Left kidney (tissue), 8 donors: ENCODE measurements around the gene SHANK3. TPM values are rescaled to one million over a fixed set of nuclear protein-coding genes. Genes with fewer than 3 reads are reported as not detected.
A peak's percentile ranks its signal among the peaks of the same experiment; 100 is the strongest.
"Not testable (repeated sequence)": the region's sequence is repeated elsewhere in the genome, so short reads cannot be mapped to it uniquely, and the experiment has no call there.

Experiments
- DNase-seq: peaks from one replicate; pipeline ENCODE4 v3.0.0-alpha.2; 2013
- long read RNA-seq, 8 donors: transcript quantifications; one replicate each; lab custom pipeline, GENCODE V29; 2026
- polyA plus RNA-seq: library from polyadenylated mRNA; unstranded; fragments of 120-200 nt; gene quantifications from one replicate; pipeline ENCODE4 v1.2.1, GENCODE V29; 2013; ENCODE audit not compliant: insufficient read length

The SHANK3 gene
- polyA plus RNA-seq, result 13.6 TPM
- long read RNA-seq, donor 1, partial matches to known transcripts, result 14 of 14 reads
- long read RNA-seq, donor 1, other reads (novel, unspliced or antisense), result 0 of 14 reads
- long read RNA-seq, donor 2, result 0 reads
- long read RNA-seq, donor 3, result 0 reads
- long read RNA-seq, donor 4, result 0 reads
- long read RNA-seq, donor 5, partial matches to known transcripts, result 5 of 5 reads
- long read RNA-seq, donor 5, other reads (novel, unspliced or antisense), result 0 of 5 reads
- long read RNA-seq, donor 6, partial matches to known transcripts, result 32 of 32 reads
- long read RNA-seq, donor 6, other reads (novel, unspliced or antisense), result 0 of 32 reads
- long read RNA-seq, donor 7, result 0 reads
- long read RNA-seq, donor 8, result 0 reads

- DNase-seq, result no peak
These were observed at the start of gene SHANK3 for GRCh38 chr22:50672471-50673230. TSS of gene SHANK3 (plus strand) at chr22:50672823.

GRCh38 chr22:50624347-50625130 is 48.1 kb upstream of the SHANK3 start:
- DNase-seq, result no peak

GRCh38 chr22:50625131-50625567 is 47.5 kb upstream of the SHANK3 start:
- DNase-seq, result no peak

DNA sequence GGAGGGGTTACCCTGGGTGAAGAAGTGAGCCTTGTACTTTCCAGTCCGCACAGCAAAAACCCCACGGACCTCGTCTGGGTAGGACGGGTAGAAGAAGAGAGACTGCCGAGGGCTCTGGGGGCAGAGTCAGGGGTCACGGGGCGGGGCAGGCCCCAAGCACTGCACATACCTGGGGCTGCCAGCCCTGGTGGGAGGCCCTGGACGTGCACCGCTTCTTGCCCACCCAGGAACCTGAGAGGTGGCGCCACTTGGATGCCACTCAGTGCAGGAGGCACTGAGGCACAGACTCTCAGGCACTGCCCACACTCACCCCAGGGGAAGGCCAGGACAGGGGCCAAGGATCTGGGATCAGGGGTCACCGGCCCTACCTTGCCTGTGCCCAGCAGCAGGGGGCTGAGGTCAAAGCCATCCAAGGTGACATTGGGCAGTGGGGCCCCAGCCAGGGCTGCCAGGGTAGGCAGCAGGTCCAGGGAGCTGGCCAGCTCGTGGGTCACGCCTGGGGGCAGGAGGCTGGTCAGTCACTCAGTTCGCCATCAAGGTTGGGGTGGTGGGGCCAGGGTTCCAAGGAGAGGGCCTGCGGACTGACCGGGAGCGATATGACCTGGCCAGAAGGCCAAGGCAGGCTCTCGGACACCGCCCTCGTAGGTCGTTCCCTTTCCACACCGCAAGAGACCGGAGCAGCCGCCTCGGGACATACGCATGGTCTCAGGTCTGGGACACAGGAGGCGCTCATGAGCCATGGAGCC is 46.9 kb upstream of the SHANK3 start:
- no peak for DNase-seq

GRCh38 chr22:50626314-50626849 is 46.2 kb upstream of the SHANK3 start:
- no peak for DNase-seq

DNA sequence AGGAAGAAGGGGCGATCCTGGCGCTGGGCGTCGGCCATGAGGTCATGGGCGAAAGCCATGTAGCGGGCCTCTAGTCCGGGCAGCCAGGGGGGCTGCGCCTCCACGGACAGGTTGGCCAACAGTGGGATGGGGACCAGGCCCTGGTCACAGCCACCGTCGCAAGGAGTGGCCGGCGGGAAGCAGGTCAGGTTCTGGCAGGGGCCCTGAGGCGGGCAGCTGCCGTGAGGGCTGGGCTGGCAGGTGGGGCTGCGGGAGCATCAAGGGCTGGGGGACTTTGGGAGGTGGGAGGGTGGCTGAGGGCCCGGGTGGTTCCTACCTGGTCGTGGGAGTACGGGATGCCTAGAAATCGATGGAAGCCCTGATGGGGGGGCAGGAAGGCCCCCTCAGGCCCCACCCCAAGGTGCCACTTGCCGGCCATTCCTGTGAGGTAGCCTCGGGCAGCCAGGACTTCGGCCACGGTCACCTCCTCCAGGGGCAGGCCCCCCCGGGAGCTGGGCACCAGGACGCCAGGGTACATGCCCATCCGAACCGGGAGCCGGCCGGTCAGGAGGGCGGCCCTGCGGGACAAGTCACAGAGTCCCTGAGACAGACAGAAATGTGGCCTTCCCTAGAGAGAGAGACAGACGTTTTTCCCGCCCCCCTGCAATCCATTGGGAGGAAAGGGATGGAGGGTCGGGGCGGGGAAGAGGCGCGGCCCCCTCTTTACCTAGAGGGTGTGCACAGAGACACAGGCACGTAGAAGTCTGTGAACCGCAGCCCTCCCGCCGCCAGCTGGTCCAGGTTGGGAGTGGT is 45.6 kb upstream of the SHANK3 start:
- DNase-seq, result no peak

DNA sequence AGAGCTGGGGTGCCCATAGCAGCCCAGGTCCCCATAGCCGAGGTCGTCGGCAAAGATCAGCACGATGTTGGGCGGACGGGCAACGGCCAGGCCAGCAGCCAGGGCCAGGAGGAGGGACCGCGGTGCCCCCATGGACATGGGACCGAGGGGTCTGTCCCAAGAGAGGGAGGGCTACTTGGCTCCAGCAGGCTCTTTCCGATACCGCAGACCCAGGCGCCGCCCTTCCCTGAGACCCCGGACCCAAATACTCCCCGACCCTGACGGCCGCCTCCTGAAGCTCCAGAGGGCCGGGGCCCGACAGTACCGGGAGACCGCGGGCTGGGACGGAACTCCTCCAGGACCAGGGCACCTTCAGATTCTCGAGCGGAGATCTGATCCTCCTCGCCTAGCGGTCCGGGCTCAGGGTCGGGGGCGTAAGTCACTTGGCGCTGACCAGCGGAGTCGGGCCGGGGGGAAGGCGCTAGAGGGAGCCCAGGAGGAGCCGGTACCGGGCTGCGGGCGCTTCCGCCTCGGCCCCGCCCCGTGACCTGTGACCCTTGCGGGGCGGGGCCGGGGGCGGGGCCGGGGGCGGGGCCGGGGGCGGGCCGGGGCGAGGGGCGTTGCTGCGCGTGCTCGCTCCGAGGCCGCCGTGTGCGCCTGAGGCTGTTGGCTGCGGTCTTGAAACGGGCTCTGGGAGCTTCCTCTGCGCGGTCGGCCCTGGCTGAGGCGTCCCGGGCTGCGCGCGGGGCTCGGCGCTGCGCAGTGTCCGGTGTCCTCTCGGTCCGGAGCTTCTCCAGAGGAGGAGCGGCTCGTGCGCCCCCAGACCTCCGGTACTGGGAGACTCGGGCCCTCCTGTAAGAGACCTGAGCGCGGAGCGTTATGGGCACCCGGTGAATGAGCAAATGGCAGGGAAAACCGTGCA is 44.7 kb upstream of the SHANK3 start, which contains the start of gene ARSA:
TSS of gene ARSA (minus strand) at position 511 of the 901 bp plus-strand sequence. CDS start at position 138, 373 bp downstream.
- peak; percentile 76 for DNase-seq

GRCh38 chr22:50628543-50629134 is 44.0 kb upstream of the SHANK3 start:
- DNase-seq, result no peak

GRCh38 chr22:50630376-50630775 is 42.2 kb upstream of the SHANK3 start:
- no peak for DNase-seq

GRCh38 chr22:50633086-50633485 is 39.5 kb upstream of the SHANK3 start:
- DNase-seq, result no peak

DNA sequence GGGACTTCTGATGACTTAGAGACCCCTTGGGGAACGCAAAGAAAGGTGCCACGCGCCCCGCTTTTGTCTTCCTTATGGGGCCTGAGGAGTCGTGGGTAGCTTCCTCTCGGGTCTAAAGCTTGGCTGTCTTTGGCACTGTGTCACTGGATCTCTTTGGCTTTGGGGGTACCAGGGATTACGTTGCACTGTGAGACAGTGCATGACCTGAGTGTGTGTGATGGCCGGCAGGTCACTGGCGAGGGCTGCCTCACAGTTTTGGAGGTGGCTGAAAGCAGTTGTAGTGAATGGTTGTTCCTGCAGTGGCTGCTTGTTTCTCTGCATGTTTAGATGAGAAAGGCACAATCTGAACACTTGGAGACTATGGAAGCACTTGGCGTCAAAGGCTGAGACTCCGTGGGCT is 38.9 kb upstream of the SHANK3 start:
- no peak for DNase-seq

DNA sequence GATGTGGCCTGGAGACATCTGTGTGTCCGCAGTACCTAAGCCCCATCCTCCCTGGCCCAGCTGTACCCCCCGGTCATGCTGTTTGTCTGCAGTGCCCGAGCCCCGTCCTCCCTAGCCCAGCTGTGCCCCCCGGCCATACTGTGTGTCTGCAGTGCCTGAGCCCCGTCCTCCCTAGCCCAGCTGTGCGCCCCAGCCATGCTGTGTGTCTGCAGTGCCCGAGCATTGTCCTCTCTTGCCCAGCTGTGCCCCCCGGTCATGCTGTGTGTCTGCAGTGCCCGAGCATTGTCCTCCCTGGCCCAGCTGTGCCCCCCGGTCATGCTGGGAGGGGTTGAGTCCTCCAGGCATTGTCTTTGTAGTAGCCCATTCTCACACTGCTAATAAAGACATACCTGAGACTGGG is 37.0 kb upstream of the SHANK3 start:
- DNase-seq, result no peak

GRCh38 chr22:50640296-50640695 is 32.3 kb upstream of the SHANK3 start:
- not testable (repeated sequence) for DNase-seq

GRCh38 chr22:50640857-50641647 is 31.6 kb upstream of the SHANK3 start:
- no peak for DNase-seq

DNA sequence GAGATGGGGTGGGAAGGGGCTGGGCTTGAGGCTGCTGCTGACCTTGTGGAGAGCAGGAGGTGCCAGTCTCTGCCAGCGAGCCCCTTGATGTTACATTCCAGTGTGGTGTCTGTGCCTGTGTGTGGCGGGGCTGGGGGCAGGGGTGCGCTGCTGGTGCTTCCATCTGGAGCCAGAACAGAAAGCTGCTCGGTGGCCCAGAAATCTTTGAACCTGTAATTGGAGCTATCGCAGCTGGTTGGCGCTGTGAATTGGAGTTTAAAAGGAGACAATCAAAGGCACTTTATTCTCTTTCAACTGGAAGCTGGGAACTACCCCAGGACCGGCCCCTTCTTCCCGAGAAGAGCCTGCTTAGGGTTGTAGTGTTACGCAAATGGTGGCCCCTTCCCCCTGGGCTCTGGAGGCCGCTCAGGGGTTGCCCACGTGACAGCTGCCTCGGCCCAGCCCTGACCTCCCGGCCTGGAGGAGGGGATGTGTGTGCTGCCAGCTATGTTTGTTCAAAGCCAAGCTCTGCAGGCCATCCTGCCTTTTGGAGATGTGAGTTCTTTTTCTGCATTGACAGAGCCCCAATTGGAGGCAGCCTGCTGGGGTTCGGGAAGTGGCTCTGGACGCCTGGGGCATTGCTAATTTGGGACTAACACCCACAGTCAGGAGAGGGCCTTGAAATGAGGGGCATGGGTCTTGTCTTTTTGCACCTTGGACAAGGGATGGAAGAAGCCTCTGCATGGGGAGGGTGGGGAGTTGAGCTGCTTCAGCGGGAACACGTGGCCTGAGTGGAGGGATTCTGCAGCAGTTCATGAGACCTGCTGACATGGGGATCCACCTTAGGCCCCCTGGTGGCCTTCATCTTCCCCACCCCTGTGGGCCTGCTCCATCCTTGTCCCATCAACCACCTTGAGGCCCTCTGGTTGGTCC is 30.7 kb upstream of the SHANK3 start:
- DNase-seq, result peak; percentile 71

DNA sequence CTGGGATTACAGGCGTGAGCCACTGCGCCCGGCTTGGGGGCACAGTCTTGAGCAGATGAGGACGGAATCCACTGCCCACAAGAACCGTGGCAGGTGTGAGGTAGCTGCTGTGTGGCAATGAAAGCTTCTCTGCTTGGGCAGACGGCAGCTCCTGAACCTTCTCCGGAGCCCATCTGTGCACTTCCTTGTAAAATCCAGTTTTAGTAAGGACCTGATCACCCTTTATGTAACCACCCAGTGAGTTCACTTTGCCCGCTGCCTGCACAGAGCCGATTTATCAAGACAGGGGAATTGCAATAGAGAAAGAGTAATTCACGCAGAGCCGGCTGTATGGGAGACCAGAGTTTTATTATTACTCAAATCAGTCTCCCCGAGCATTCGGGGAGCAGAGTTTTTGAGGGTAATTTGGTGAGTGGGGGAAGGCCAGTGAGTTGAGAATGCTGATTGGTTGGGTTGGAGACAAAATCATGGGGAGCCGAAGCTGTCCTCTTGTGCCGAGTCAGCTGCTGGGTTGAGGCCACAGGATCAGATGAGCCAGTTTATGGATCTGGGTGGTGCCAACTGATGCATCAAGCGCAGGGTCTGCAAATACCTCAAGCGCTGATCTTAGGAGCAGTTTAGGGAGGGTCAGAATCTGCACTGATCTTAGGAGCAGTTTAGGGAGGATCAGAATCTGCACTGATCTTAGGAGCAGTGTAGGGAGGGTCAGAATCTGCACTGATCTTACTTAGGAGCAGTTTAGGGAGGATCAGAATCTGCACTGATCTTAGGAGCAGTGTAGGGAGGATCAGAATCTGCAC is 29.4 kb upstream of the SHANK3 start:
- DNase-seq, result not testable (repeated sequence)
